Left forelimb (tissue), 1 donor: Measurements from ENCODE around the gene FLT1.

Experiments
- DNase-seq: peaks from one replicate; pipeline ENCODE4 v3.0.0-alpha.2; 2018; ENCODE audit warnings: low spot score

FLT1 gene

DNA sequence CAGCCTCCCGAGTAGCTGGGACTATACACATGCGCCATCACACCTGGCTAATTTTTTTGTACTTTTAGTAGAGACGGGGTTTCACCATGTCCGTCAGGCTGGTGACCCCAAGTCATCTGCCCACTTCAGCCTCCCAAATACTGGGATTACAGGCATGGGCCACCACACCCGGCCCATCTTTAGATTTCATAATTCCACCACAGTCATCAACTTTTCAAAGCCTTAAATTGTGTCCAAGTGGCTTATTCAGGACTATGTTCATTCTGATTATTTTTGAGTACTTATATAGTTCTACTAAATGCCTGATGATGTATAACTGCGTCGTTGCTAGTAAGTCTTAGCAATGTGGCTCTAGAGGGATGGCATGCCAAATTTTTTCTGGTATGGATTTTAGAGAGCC, 36.9 kb downstream of the FLT1 start:
- DNase-seq: no peak

- DNase-seq: no peak
Measured at GRCh38 chr13:28457521-28457920, 37.4 kb downstream of the FLT1 start.

DNA sequence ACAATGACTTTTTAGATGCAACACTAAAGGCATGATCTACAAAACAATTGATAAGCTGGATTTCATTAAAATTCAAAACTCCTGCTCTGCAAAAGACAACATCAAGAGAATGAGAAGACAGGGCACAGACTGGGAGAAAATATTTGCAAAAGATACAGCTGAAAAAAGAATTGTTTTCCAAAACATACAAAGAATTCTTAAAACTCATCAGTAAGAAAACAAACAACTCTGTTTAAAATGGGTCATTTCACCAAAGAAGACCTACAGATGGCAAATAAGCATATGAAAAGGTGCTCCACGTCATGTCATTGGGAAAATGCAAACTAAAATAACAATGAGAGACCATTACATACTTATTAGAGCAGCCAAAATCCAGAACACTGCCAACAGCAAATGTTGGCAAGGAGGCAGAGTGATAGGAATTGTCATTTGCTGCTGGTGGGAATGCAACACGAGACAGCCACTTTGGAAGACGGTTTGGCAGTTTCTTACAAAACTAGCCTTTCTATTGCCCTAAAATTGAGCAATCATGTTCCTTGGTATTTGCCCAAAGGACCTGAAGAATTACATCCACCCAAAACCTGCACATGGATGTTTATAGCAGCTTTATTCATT, 39.2 kb downstream of the FLT1 start:
- no peak for DNase-seq

DNA sequence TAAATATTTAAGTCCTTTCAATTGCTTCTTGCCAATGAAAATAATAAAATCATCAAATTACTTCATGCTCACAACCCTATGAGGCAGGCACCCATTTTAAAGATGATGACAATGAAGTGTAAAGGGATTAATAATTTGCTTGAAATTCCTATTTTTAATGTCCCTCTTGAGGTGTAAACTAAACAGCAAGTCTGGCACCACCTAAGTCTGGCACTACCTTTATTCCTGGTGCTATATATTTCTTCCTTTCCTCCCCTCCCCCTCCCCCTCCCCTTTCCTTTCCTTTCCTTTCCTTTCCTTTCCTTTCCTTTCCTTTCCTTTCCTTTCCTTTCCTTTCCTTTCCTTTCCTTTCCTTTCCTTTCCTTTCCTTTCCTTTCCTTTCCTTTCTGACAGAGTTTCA, 42.2 kb downstream of the FLT1 start:
- DNase-seq: no peak

DNA sequence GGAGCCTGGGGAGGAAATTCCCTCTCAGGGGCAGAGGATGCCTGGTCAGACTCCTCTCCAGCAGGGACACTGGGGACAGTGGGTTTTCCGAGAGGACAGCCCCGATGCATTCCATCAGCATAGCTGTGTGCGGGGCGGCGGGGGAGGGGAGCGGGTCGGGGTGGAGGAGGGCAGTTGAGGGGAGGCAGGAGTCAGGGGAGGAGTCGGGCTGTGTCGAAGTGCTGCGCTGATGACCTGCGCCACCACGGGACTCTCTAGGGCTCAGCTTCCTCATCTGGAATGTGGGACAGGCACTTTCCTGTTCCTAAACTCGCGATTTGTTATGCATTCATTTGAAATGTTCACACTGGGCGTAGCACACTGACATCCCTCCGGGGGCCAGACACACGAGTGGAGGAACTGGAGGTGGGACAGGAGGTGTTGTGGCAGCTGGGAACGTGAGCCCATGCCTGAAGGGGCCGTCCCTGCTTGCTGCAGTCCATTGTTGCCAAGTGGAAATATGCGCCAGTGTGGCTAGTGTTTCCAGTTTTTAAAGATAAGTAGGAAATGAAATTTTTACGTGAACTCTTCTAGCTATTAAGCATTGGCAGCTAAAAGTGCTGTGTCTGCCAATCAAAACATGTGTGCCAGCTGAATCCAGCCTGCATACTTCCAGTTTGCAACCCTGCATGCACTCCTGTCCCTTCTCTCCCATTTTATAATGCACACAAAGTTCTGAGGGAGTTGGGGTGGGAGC, 43.3 kb downstream of the FLT1 start:
- no peak for DNase-seq

- no peak for DNase-seq
Measured at GRCh38 chr13:28449826-28450773, 44.8 kb downstream of the FLT1 start.

DNA sequence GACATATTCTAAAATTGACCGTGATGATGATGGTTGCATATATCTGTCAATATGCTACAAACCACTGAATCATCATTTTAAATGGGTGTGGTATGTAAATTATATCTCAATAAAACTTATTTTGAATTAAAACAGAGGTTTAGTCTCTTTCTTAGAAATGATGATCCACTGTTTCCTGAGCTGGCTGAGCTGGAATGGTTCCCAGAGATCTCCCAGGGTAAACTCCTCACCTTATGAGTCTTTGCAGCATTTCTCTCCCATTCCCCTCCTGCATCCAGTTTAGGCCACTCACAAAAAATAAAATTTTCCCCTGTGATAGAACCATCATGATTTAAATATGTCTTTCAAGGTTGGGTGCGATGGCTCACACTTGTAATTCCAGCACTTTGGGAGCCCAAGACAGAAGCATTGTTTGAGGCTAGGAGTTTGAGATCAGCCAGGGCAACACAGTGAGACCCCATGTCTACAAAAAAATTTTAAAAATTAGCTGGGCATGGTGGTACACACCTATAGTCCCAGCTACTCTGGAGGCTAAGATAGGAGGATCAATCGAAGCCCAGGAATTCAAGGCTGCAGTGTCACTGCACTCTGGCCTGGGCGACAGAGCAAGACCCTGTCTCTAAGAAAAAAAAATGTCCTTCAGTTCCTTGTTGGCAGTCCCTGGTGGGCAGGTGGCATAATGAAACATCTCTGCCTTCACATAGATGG, 46.1 kb downstream of the FLT1 start:
- no peak for DNase-seq

- no peak for DNase-seq
Measured at GRCh38 chr13:28447989-28448388, 46.9 kb downstream of the FLT1 start.

DNA sequence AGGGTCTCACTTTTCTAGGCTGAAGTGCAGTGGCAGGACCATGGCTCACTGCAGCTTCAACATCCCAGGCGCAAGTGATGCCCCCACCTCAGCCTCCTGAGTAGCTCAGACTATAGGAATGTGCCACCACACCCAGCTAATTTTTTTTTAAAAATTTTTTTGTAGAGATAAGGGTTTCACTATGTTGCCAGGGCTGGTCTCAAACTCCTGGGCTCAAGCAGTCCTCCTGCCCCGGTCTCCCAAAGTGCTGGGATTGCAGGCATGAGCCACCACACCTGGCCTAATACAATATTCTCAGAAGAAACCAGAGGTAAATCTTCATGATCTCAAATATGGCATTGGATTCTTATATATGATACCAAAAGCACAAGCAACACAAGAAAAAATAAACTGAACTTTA, 47.7 kb downstream of the FLT1 start:
- DNase-seq: no peak

GRCh38 chr13:28442839-28443238, 52.1 kb downstream of the FLT1 start:
- no peak for DNase-seq

DNA sequence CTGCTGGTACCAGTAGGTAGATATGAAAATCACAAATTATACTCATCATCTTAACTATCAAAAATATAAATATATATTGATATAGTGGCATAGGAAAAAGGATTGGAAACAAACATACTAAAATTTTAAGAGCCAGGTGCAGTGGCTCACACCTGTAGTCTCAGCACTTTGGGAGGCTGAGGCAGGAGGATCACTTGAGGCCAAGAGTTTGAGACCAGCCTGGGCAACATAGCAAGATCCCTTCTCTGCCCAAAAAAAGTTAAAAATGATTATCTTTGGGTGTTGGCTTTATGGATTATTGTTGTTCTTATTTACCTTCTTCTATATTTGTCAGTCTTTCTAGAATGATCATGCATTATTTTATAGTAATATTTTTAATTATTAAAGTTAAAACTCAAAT, 53.4 kb downstream of the FLT1 start:
- no peak for DNase-seq

DNA sequence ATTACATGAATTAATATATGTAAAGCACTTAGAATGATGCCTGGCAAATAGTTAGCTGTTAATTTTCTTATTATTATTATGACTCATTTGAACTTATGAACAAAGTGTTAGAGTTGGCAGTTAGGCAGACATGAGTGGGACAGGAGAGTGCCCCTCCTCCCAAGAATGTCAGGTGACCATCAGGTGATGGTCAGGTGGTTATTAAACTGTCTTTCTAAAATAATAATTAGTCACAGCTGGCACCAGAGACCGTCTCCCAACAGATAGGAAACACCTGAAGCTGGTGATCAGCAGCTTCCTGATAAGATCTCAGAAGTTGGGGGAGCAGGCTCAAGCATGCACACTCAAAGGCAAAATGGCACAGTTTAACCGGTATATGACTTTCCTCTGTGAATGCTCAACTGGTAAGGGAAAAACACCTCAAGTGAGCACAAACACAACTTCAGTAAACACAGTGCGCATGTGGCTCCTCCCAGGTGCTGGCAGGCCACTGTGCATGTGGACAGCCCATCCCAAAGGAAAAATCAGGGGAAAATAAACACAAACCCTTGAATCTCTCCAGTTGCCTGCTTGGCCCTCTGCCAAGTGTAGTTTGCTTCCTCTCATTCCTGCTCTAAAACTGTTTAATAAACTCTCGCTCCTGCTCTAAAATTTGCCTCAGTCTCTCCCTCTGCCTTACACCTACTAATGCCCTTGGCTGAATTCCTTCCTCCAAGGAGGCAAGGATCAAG, 54.0 kb downstream of the FLT1 start:
- DNase-seq: no peak

GRCh38 chr13:28438598-28439334, 56.2 kb downstream of the FLT1 start:
- DNase-seq: no peak

DNA sequence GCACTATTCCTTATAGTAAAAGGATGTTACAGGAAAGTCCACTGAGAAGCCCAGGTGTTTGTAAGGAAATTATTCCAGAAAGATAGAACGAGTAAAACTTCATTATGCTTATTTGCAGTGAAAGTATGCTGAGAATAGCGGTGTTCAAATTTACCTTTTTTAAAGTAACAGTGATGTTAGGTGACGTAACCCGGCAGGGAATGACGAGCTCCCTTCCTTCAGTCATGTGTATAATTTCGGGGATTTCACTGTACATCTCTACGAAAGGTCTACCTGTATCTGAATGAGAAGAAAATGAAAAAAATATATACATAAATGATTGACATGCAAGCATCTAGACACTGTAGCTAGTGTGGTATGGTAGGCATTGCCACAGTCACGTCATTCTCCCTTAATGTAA, 56.9 kb downstream of the FLT1 start:
- DNase-seq: no peak

GRCh38 chr13:28435917-28436316, 59.0 kb downstream of the FLT1 start:
- DNase-seq: no peak

- DNase-seq: no peak
Measured at GRCh38 chr13:28434926-28435325, 60.0 kb downstream of the FLT1 start.

DNA sequence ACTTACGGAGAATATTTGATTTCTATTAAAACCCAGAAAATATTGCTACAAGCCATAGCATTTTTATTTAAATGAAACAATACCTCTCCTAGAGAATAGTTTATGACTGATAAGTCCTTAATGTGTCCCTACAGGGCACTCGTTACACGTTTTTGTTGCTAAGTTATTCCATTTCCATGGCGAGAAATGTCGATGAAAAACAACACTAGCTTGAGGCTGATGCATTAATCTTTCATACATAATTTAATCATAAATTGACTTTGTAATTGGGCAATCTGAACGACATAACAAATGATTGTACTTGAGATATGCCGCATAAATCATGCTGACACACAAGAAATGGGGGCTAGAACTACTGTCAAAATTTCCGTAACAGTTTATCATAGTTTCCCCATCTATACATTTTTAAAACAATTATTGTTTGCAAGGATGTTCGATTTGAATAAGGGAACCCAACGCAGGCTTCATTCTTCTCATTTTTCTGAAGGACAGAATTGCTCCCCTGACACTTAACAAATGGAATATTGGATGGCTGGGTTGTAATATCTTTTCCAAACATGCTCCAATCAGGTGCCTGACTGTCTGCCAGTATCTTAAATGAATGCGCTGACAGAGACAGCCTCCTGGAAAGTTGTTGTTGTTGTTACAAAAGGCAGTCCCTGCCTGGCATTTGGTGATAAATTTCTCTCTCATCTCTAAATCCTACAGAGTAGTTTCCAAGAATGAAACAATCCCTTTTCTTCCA, 61.9 kb downstream of the FLT1 start:
- DNase-seq: no peak

GRCh38 chr13:28429685-28430290, 65.1 kb downstream of the FLT1 start:
- DNase-seq: no peak

DNA sequence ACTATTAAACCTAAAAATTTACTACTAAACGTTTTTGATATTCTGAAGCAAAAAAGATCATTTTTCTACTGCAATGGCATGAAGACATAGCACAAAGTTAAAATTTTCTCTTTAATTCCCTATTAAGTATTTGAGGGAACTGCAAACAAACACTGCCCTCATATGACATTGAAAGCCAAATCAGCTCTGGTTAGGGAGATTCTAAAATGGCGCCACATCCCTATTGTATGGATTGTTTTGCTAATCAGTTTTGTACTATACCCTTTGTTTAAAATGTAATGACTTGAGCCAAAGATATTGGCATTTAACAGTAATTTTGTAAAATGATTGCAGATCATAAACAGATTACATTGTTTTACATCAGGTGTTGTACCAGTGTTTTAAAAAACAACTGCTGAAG, 65.8 kb downstream of the FLT1 start:
- no peak for DNase-seq

DNA sequence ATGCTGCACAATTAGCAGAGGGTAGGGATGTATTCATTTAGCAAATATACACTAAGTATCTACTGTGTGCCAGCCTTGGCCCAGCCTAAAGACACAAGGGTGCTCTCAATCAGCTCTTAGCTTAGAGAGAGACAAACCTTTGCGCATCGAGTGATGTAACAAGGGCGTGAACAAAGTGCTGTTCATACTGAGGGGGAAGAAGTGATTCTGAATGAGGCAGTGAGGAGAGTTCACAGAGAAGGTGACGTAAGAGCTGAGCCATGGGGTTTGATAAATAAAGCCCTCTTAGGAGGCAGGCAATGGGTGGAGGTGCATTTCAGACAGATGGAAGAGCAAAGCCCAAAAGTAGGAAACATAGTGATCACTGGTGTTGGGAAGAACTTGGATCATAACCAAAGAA, 68.5 kb downstream of the FLT1 start:
- no peak for DNase-seq
